BLaER1 (cell line): ENCODE results near the gene INPP5F.

Experiments
- H3K27ac ChIP-seq: shearing (Covaris generic); formaldehyde crosslinking; 2 replicates; pipeline ENCODE4 v1.8.1; 2022
- H3K27me3 ChIP-seq: shearing (Covaris generic); formaldehyde crosslinking; 2 replicates; pipeline ENCODE4 v1.8.1; 2022
- H3K36me3 ChIP-seq: shearing (Covaris generic); formaldehyde crosslinking; 2 replicates; pipeline ENCODE4 v1.8.1; 2022
- H3K4me1 ChIP-seq: shearing (Covaris generic); formaldehyde crosslinking; 2 replicates; pipeline ENCODE4 v1.8.1; 2022
- H3K4me2 ChIP-seq: shearing (Covaris generic); formaldehyde crosslinking; 2 replicates; pipeline ENCODE4 v1.8.1; 2022
- H3K4me3 ChIP-seq: shearing (Covaris generic); formaldehyde crosslinking; 2 replicates; pipeline ENCODE4 v1.8.1; 2022
- H3K9ac ChIP-seq: shearing (Covaris generic); formaldehyde crosslinking; 2 replicates; pipeline ENCODE4 v1.8.1; 2022
- H3K9me3 ChIP-seq: shearing (Covaris generic); formaldehyde crosslinking; 2 replicates; pipeline ENCODE4 v1.8.1; 2022
- H4K20me1 ChIP-seq: shearing (Covaris generic); formaldehyde crosslinking; 2 replicates; pipeline ENCODE4 v1.8.1; 2022
- Cebpa-rat ChIP-seq: shearing (Covaris generic); IDR thresholded peaks from 2 replicates; pipeline ENCODE4 v1.8.1; 2022

INPP5F gene

GRCh38 chr10:119826771-119827170 lies 100.9 kb downstream of the INPP5F start:
- Histone ChIP-seq H3K36me3 (peaks cover 85% of the 10 kb centered on the region), H3K27ac (no peak overlapping the region), H3K9me3 (no peaks in the 10 kb centered on the region), H3K4me3 (no peak overlapping the region), H3K27me3 (no peaks in the 10 kb centered on the region), H4K20me1 (no peaks in the 10 kb centered on the region), H3K9ac (no peak overlapping the region), H3K4me2 (no peak overlapping the region), H3K4me1 (no peaks in the 10 kb centered on the region)
- TF ChIP-seq Cebpa-rat, result no peak

GRCh38 chr10:119827430-119827829 lies 101.6 kb downstream of the INPP5F start:
- no peak overlapping the region for H3K27ac ChIP-seq

DNA sequence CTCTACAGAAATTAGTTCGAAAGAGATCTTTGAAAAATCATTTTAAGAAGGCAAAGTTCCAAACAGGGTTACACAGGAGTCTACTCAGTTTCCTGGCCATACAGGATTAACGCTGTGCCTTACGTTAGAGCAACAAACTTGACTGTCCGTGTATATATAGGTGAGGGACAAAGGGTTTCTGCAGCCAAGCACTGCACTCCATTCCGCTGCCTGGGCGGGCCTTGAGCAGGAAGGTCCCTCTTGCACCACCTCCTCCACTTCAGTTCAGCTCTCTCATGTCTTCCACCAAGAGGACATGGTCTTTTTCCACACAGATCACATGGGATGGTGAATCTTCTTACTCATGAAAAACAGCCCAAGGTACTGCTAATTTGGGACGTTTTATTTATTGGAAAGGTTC lies 103.6 kb downstream of the INPP5F start:
- H3K4me2 ChIP-seq, result no peak overlapping the region
- H3K9me3 ChIP-seq, result no peaks in the 10 kb centered on the region
- no peaks in the 10 kb centered on the region for H3K27me3 ChIP-seq
- H3K4me3 ChIP-seq, result no peak overlapping the region
- no peak overlapping the region for H3K27ac ChIP-seq
- TF ChIP-seq Cebpa-rat, result no peak
- no peak overlapping the region for H3K9ac ChIP-seq
- H4K20me1 ChIP-seq, result peaks cover 11% of the 10 kb centered on the region; the same call in 1 of the 2 replicates
- H3K36me3 ChIP-seq, result peaks cover 93% of the 10 kb centered on the region
- peaks cover 22% of the 10 kb centered on the region for H3K4me1 ChIP-seq

More at GRCh38 chr10:119827430-119827829, 101.6 kb downstream of the INPP5F start:
- no peak overlapping the region for H3K9ac ChIP-seq
- H4K20me1 ChIP-seq, result no peaks in the 10 kb centered on the region; the same call in 1 of the 2 replicates
- H3K27me3 ChIP-seq, result no peaks in the 10 kb centered on the region
- peaks cover 2% of the 10 kb centered on the region; the same call in 1 of the 2 replicates for H3K4me1 ChIP-seq
- H3K4me2 ChIP-seq, result no peak overlapping the region
- no peak overlapping the region for H3K4me3 ChIP-seq
- peaks cover 91% of the 10 kb centered on the region for H3K36me3 ChIP-seq
- H3K9me3 ChIP-seq, result no peaks in the 10 kb centered on the region
- no peak for TF ChIP-seq Cebpa-rat

GRCh38 chr10:119830851-119831250 lies 105.0 kb downstream of the INPP5F start:
- no peak for TF ChIP-seq Cebpa-rat
- no peak overlapping the region for H3K9ac ChIP-seq
- H3K9me3 ChIP-seq, result no peaks in the 10 kb centered on the region
- H3K27me3 ChIP-seq, result no peaks in the 10 kb centered on the region
- no peak overlapping the region for H3K27ac ChIP-seq
- peaks cover 16% of the 10 kb centered on the region for H4K20me1 ChIP-seq
- no peak overlapping the region for H3K4me3 ChIP-seq
- peaks cover 24% of the 10 kb centered on the region for H3K4me1 ChIP-seq
- no peak overlapping the region for H3K4me2 ChIP-seq
- peaks cover 92% of the 10 kb centered on the region for H3K36me3 ChIP-seq

GRCh38 chr10:119831656-119832055 lies 105.8 kb downstream of the INPP5F start:
- Histone ChIP-seq H3K36me3 (peaks cover 96% of the 10 kb centered on the region), H3K9me3 (no peaks in the 10 kb centered on the region), H3K4me1 (peaks cover 24% of the 10 kb centered on the region), H4K20me1 (peaks cover 18% of the 10 kb centered on the region), H3K27ac (no peak overlapping the region), H3K4me3 (no peak overlapping the region), H3K27me3 (no peaks in the 10 kb centered on the region), H3K9ac (no peak overlapping the region), H3K4me2 (no peak overlapping the region)
- TF ChIP-seq Cebpa-rat, result no peak

- Histone ChIP-seq H3K4me3 (no peak overlapping the region), H3K4me2 (peak overlapping the region; percentile 36), H3K36me3 (peaks cover 96% of the 10 kb centered on the region), H3K27ac (0 out of 2 replicates have a peak overlapping the region, but pooled peaks have one; percentile 7), H3K4me1 (peaks cover 24% of the 10 kb centered on the region), H3K27me3 (no peaks in the 10 kb centered on the region), H4K20me1 (peaks cover 18% of the 10 kb centered on the region), H3K9me3 (no peaks in the 10 kb centered on the region), H3K9ac (no peak overlapping the region)
- no peak for TF ChIP-seq Cebpa-rat
Observed at GRCh38 chr10:119832951-119833350, 107.1 kb downstream of the INPP5F start.

GRCh38 chr10:119834188-119834587 lies 108.3 kb downstream of the INPP5F start:
- Histone ChIP-seq H3K36me3 (peaks cover 94% of the 10 kb centered on the region), H3K9me3 (no peaks in the 10 kb centered on the region), H3K9ac (no peak overlapping the region), H4K20me1 (peaks cover 18% of the 10 kb centered on the region), H3K27ac (0 out of 2 replicates have a peak overlapping the region, but pooled peaks have one; percentile 7), H3K4me2 (no peak overlapping the region), H3K4me3 (no peak overlapping the region), H3K4me1 (peaks cover 24% of the 10 kb centered on the region), H3K27me3 (no peaks in the 10 kb centered on the region)
- no peak for TF ChIP-seq Cebpa-rat

DNA sequence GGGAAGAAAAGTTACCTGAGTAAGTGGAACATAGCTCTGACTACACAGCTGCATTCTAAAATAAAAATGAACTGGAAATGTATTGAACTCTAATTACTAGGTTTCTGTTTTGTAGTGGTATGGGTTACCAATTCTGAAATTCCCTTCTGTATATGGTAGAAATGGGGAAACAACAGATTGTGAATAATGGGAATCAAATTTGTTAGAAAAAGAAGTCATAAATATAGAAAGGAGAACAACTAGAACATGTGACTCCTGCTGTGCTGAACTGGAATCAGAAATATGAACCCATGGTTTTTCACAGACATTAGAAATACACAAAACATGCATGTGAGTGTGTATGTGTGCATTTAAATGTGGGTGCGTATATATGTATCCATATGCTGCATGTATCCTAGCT lies 119.8 kb downstream of the INPP5F start:
- Histone ChIP-seq H3K27ac (no peak overlapping the region), H3K9ac (no peak overlapping the region), H3K27me3 (no peaks in the 10 kb centered on the region), H3K4me2 (no peak overlapping the region), H3K9me3 (no peaks in the 10 kb centered on the region), H3K4me3 (no peak overlapping the region), H4K20me1 (peaks cover 30% of the 10 kb centered on the region; the same call in 1 of the 2 replicates), H3K4me1 (peaks cover 5% of the 10 kb centered on the region; the same call in 1 of the 2 replicates), H3K36me3 (peaks cover 99% of the 10 kb centered on the region)
- TF ChIP-seq Cebpa-rat, result no peak

DNA sequence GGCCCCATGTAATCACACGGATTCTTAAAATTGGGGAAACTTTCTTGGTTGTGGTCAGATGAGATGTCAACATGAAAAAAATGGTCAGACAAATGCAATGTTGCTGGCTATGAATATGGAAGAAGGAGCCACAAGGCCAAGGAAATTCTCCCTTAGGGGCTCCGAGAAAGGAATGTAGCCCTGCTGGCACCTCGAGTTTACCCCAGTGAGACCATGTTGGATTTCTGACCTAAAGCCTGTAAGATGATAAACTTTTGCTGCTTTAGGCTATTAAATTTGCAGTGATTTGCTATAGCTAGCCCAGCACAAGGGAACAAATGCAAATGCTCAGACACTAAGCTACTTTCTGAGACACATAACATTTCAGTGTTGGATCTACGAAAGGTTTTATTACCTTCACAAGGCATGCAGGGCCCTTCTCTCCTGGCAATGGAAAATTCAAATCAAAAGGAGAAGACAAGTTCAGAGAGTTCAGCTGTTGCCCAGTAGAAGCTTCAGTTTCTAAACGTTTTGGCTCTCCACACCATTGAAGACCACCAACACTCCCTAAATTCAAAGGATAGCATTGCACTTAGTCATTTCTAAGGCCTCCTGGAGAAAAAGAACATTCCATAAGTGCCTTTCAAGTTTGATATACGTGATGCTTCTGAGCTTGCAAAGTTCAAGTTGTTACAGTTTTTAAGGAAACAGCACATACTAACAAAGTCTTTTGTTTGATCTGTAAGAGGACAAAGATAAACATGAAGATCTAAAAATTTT lies 123.4 kb downstream of the INPP5F start:
- no peak overlapping the region for H3K4me2 ChIP-seq
- no peak overlapping the region for H3K27ac ChIP-seq
- no peak for TF ChIP-seq Cebpa-rat
- no peak overlapping the region for H3K4me3 ChIP-seq
- no peak overlapping the region for H3K9ac ChIP-seq
- H3K27me3 ChIP-seq, result no peaks in the 10 kb centered on the region
- H4K20me1 ChIP-seq, result peaks cover 15% of the 10 kb centered on the region; the same call in 1 of the 2 replicates
- no peaks in the 10 kb centered on the region for H3K9me3 ChIP-seq
- peaks cover 99% of the 10 kb centered on the region for H3K36me3 ChIP-seq
- peaks cover 5% of the 10 kb centered on the region; the same call in 1 of the 2 replicates for H3K4me1 ChIP-seq

GRCh38 chr10:119849944-119850343 lies 124.1 kb downstream of the INPP5F start:
- H3K4me1 ChIP-seq, result peaks cover 6% of the 10 kb centered on the region
- peaks cover 15% of the 10 kb centered on the region; the same call in 1 of the 2 replicates for H4K20me1 ChIP-seq
- H3K27ac ChIP-seq, result no peak overlapping the region
- no peak overlapping the region for H3K4me3 ChIP-seq
- H3K27me3 ChIP-seq, result no peaks in the 10 kb centered on the region
- peaks cover 98% of the 10 kb centered on the region for H3K36me3 ChIP-seq
- no peaks in the 10 kb centered on the region for H3K9me3 ChIP-seq
- H3K4me2 ChIP-seq, result no peak overlapping the region
- no peak for TF ChIP-seq Cebpa-rat
- no peak overlapping the region for H3K9ac ChIP-seq
